ENCODE results near the gene IRX2. TPM values are rescaled to one million over a fixed set of nuclear protein-coding genes. Genes with fewer than 3 reads are reported as not detected.

The IRX2 gene
- total and polyA plus RNA-seq, 10 of the 15 experiments (the other 5 are each of a cell fraction or from before 2014, with no cell fraction given) = not detected

DNA sequence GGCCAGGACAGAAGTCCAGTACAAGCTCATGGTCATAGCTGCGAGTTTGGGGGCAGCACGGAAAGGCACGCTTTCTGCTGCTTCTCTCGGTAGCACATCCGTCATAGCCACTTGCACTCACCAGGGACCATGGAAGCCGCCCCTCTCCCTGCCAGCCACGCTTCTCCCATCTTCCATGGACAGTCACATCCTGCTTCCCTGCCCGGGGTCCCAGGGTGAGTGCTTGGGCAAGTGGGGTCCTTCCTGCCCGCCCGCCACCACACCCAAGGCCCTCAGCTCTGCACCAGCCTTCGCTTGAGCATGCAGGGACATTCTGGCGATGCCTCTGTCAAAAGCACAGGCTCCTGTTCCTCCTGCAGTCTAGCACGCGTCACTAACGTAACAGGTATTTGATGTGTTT is 13.1 kb upstream of the IRX2 start:
- 39% methylated on average over 15 of the region's 15 CpGs for WGBS (ENCODE audit: insufficient coverage, insufficient replicate concordance, low lambda C conversion rate, missing lambda C conversion rate)
- H3K27ac ChIP-seq (ENCODE audit: control insufficient read depth, insufficient read depth) = no peak overlapping the region
- ChIA-PET RAD21 (ENCODE audit: unreplicated experiment) (no interaction called here), SMC1A (ENCODE audit: uncharacterized antibody, unreplicated experiment) (no interaction called here), POLR2A (no interaction called here), CTCF (no interaction called here)
- DNase-seq (ENCODE audit: low read depth, low spot score) = no peak
- H3K9me3 ChIP-seq (replicated peaks; ENCODE audit: control insufficient read depth, insufficient read depth, low read length) = no peaks in the 10 kb centered on the region
- H3K27me3 ChIP-seq (replicated peaks in 1 of 2; ENCODE audit: control insufficient read depth in 2 of 2, insufficient read depth in 2 of 2, low read length in 1 of 2) = no peaks in the 10 kb centered on the region
- no peak for ATAC-seq
- no TSS peak for BruUV-seq (replicated peaks)
- intact Hi-C loops (cut with micrococcal nuclease; ENCODE audit: unreplicated experiment) (no loop called here), in situ Hi-C loops (cut with MboI) (no loop called here)
- H3K4me1 ChIP-seq (ENCODE audit: control insufficient read depth, insufficient read depth, low read length) = no peaks in the 10 kb centered on the region
- no peaks in the 10 kb centered on the region for H3K79me2 ChIP-seq (ENCODE audit: control insufficient read depth, insufficient read depth, low read length)
- H3K36me3 ChIP-seq (ENCODE audit: control insufficient read depth in 2 of 2, insufficient read depth in 2 of 2, low read length in 1 of 2) = no peaks in the 10 kb centered on the region
- H3K4me3 ChIP-seq = no peak overlapping the region
- H3K4me2 ChIP-seq (ENCODE audit: control insufficient read depth, insufficient read depth) = no peak overlapping the region
- no peaks in the 10 kb centered on the region for H4K20me1 ChIP-seq (ENCODE audit: control insufficient read depth, insufficient read depth)
- no peak for FAIRE-seq
- no peak overlapping the region for H2AFZ ChIP-seq (ENCODE audit: control insufficient read depth, low read depth, low read length)
- H3K9ac ChIP-seq (ENCODE audit: control insufficient read depth, insufficient read depth, low read length) = no peak overlapping the region
- TF ChIP-seq TARDBP (IDR thresholded peaks at IDR 0.05; ENCODE audit: borderline replicate concordance) (no peak), CBX3 (IDR thresholded peaks at IDR 0.05; ENCODE audit: borderline replicate concordance, low read depth) (no peak), CREM (IDR thresholded peaks at IDR 0.05; ENCODE audit: low read depth) (no peak), ESRRA (IDR thresholded peaks at IDR 0.05; ENCODE audit: low read length) (no peak), FOXK2 (IDR thresholded peaks at IDR 0.05) (no peak), HDAC2 (IDR thresholded peaks at IDR 0.05) (no peak), MYC (IDR thresholded peaks at IDR 0.05; ENCODE audit: insufficient read depth, insufficient read length, insufficient replicate concordance, low read length, severe bottlenecking) (no peak), SIX5 (IDR thresholded peaks at IDR 0.05; ENCODE audit: low read depth, low read length, severe bottlenecking) (no peak), YBX1 (IDR thresholded peaks at IDR 0.05) (no peak), ATF7 (IDR thresholded peaks at IDR 0.05; ENCODE audit: low read depth) (no peak)

DNA sequence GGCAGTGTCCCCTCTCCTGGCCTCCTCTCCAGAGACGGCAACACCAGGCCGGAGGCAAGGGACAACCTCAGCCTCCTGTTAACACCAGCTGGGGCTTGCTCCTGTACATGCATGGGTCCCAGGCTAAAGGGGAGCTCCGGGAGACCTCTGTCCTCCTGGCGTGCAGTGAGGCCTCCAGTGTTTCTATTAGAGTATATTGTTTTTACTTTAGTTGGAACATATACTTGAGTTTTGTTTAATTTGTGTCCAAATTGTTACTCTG is 12.0 kb upstream of the IRX2 start:
- ChIA-PET CTCF (no interaction called here), SMC1A (ENCODE audit: uncharacterized antibody, unreplicated experiment) (no interaction called here), POLR2A (no interaction called here), RAD21 (ENCODE audit: unreplicated experiment) (no interaction called here)
- H3K27ac ChIP-seq (ENCODE audit: control insufficient read depth, insufficient read depth) = no peak overlapping the region
- TF ChIP-seq TAF1 (IDR thresholded peaks at IDR 0.05; ENCODE audit: borderline replicate concordance, low read depth, low read length) = no peak
- in situ Hi-C loops (cut with MboI) (no loop called here), intact Hi-C loops (cut with micrococcal nuclease; ENCODE audit: unreplicated experiment) (no loop called here)
- FAIRE-seq (no peak), DNase-seq (ENCODE audit: low read depth, low spot score) (no peak), ATAC-seq (no peak)
- H3K4me1 ChIP-seq (ENCODE audit: control insufficient read depth, insufficient read depth, low read length) = no peaks in the 10 kb centered on the region
- WGBS (ENCODE audit: insufficient coverage, insufficient replicate concordance, low lambda C conversion rate, missing lambda C conversion rate) = 38% methylated on average over 4 of the region's 4 CpGs
- H2AFZ ChIP-seq (ENCODE audit: control insufficient read depth, low read depth, low read length) = no peak overlapping the region
- no peak overlapping the region for H3K4me3 ChIP-seq
- no peaks in the 10 kb centered on the region for H3K36me3 ChIP-seq (ENCODE audit: control insufficient read depth in 2 of 2, insufficient read depth in 2 of 2, low read length in 1 of 2)
- no peak overlapping the region for H3K9ac ChIP-seq (ENCODE audit: control insufficient read depth, insufficient read depth, low read length)
- no peaks in the 10 kb centered on the region for H3K79me2 ChIP-seq (ENCODE audit: control insufficient read depth, insufficient read depth, low read length)
- H4K20me1 ChIP-seq (ENCODE audit: control insufficient read depth, insufficient read depth) = no peaks in the 10 kb centered on the region
- no TSS peak for BruUV-seq (replicated peaks)
- no peaks in the 10 kb centered on the region for H3K9me3 ChIP-seq (replicated peaks; ENCODE audit: control insufficient read depth, insufficient read depth, low read length)
- H3K4me2 ChIP-seq (ENCODE audit: control insufficient read depth, insufficient read depth) = no peak overlapping the region
- H3K27me3 ChIP-seq (replicated peaks in 1 of 2; ENCODE audit: control insufficient read depth in 2 of 2, insufficient read depth in 2 of 2, low read length in 1 of 2) = no peaks in the 10 kb centered on the region
